Fibroblast of lung (primary cell): ENCODE data around the gene AFAP1.

Source experiments
- EZH2 ChIP-seq: IDR thresholded peaks from 2 replicates; pipeline ENCODE4 v1.5.1; 2012; ENCODE audit warnings: low read length, control low read depth, mild to moderate bottlenecking; ENCODE audit errors: missing control alignments
- TF ChIP-seq, protein P1 (sequence below), 2 donors: IDR thresholded peaks in 1 of 2; conservative IDR thresholded peaks in 1 of 2; 1 replicate in 1 of 2; 2 replicates in 1 of 2; pipeline ENCODE4 v1.5.1; 2011 to 2012; ENCODE audit warnings: low read length in 2 of 2, control low read depth in 1 of 2, inconsistent platforms in 1 of 2, low read depth in 1 of 2, mild to moderate bottlenecking in 1 of 2

DNA sequence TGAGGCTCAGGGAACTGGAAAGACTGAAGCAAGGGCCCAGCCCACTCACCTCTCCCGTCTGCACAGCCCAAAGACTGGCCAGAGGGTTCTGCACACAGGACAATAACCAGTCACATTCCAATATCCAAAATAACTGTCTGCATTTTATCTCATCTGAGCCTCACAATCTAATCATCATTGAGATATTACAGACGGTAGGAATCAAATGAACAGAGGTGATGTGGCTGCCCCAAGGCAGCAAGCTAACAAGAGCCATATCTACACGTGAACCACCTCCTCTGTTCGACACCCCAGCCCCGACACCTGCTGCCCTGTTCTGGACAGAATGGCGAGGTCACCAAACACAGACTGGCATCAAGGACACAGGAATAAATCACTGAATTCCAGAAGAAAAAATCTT lies 60.5 kb downstream of the AFAP1 start:
- TF ChIP-seq, protein P1, sequence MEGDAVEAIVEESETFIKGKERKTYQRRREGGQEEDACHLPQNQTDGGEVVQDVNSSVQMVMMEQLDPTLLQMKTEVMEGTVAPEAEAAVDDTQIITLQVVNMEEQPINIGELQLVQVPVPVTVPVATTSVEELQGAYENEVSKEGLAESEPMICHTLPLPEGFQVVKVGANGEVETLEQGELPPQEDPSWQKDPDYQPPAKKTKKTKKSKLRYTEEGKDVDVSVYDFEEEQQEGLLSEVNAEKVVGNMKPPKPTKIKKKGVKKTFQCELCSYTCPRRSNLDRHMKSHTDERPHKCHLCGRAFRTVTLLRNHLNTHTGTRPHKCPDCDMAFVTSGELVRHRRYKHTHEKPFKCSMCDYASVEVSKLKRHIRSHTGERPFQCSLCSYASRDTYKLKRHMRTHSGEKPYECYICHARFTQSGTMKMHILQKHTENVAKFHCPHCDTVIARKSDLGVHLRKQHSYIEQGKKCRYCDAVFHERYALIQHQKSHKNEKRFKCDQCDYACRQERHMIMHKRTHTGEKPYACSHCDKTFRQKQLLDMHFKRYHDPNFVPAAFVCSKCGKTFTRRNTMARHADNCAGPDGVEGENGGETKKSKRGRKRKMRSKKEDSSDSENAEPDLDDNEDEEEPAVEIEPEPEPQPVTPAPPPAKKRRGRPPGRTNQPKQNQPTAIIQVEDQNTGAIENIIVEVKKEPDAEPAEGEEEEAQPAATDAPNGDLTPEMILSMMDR (conservative IDR thresholded peaks at IDR 0.05 in 1 of 2, IDR thresholded peaks at IDR 0.05 in 1 of 2; ENCODE audit: low read depth in 1 of 2, low read length in 2 of 2) = no peak
- no peak for TF ChIP-seq EZH2
